ENCODE measurements around the gene CNPY1.

The CNPY1 gene

GRCh38 chr7:155496267-155497005, 49.9 kb downstream of the CNPY1 start:
- TF ChIP-seq CTCF (IDR thresholded peaks at IDR 0.05; ENCODE audit: low read length) (no peak), EZH2 (IDR thresholded peaks at IDR 0.05; ENCODE audit: borderline replicate concordance, low read length) (no peak)
- H3K4me2 ChIP-seq (ENCODE audit: low read length): no peak overlapping the region
- peaks cover under 1% of the 10 kb centered on the region for H3K4me1 ChIP-seq (ENCODE audit: insufficient read depth, low read length, severe bottlenecking)
- H3K79me2 ChIP-seq (ENCODE audit: insufficient read depth, low read length): no peaks in the 10 kb centered on the region
- H3K27me3 ChIP-seq (ENCODE audit: insufficient read depth, low read length): peaks cover 8% of the 10 kb centered on the region
- no peaks in the 10 kb centered on the region for H3K9me2 ChIP-seq (ENCODE audit: low read depth, low read length)
- H3K27ac ChIP-seq (ENCODE audit: low read depth, low read length, poor library complexity, severe bottlenecking): no peak overlapping the region
- H3K9ac ChIP-seq (ENCODE audit: low read length): no peak overlapping the region
- no peaks in the 10 kb centered on the region for H3F3A ChIP-seq (ENCODE audit: insufficient read depth, low read length)
- no peaks in the 10 kb centered on the region for H4K20me1 ChIP-seq (ENCODE audit: insufficient read depth, low read length)
- no peak overlapping the region for H2AFZ ChIP-seq (ENCODE audit: low read length)
- H3K36me3 ChIP-seq (ENCODE audit: insufficient read depth, low read length): no peaks in the 10 kb centered on the region; the same call in 1 of the 2 replicates
- H3K9me3 ChIP-seq (ENCODE audit: low read length): no peaks in the 10 kb centered on the region
- H3K4me3 ChIP-seq (ENCODE audit: low read depth, low read length, poor library complexity, severe bottlenecking): no peak overlapping the region

GRCh38 chr7:155495440-155496248, 50.7 kb downstream of the CNPY1 start:
- no peaks in the 10 kb centered on the region for H3K79me2 ChIP-seq (ENCODE audit: insufficient read depth, low read length)
- H3F3A ChIP-seq (ENCODE audit: insufficient read depth, low read length): no peaks in the 10 kb centered on the region
- H3K9me2 ChIP-seq (ENCODE audit: low read depth, low read length): no peaks in the 10 kb centered on the region
- H4K20me1 ChIP-seq (ENCODE audit: insufficient read depth, low read length): no peaks in the 10 kb centered on the region
- H3K9me3 ChIP-seq (ENCODE audit: low read length): no peaks in the 10 kb centered on the region
- H2AFZ ChIP-seq (ENCODE audit: low read length): no peak overlapping the region
- TF ChIP-seq CTCF (IDR thresholded peaks at IDR 0.05; ENCODE audit: low read length) (no peak), EZH2 (IDR thresholded peaks at IDR 0.05; ENCODE audit: borderline replicate concordance, low read length) (no peak)
- H3K4me2 ChIP-seq (ENCODE audit: low read length): no peak overlapping the region
- no peaks in the 10 kb centered on the region; the same call in 1 of the 2 replicates for H3K36me3 ChIP-seq (ENCODE audit: insufficient read depth, low read length)
- no peak overlapping the region for H3K9ac ChIP-seq (ENCODE audit: low read length)
- no peak overlapping the region for H3K4me3 ChIP-seq (ENCODE audit: low read depth, low read length, poor library complexity, severe bottlenecking)
- H3K27me3 ChIP-seq (ENCODE audit: insufficient read depth, low read length): peaks cover 8% of the 10 kb centered on the region
- H3K27ac ChIP-seq (ENCODE audit: low read depth, low read length, poor library complexity, severe bottlenecking): no peak overlapping the region
- H3K4me1 ChIP-seq (ENCODE audit: insufficient read depth, low read length, severe bottlenecking): peaks cover 8% of the 10 kb centered on the region

GRCh38 chr7:155494551-155494950, 51.8 kb downstream of the CNPY1 start:
- H2AFZ ChIP-seq (ENCODE audit: low read length): no peak overlapping the region
- H3K79me2 ChIP-seq (ENCODE audit: insufficient read depth, low read length): no peaks in the 10 kb centered on the region
- peaks cover 8% of the 10 kb centered on the region for H3K27me3 ChIP-seq (ENCODE audit: insufficient read depth, low read length)
- H3K4me3 ChIP-seq (ENCODE audit: low read depth, low read length, poor library complexity, severe bottlenecking): no peak overlapping the region
- H4K20me1 ChIP-seq (ENCODE audit: insufficient read depth, low read length): no peaks in the 10 kb centered on the region
- no peak overlapping the region for H3K4me2 ChIP-seq (ENCODE audit: low read length)
- no peak for TF ChIP-seq EZH2 (IDR thresholded peaks at IDR 0.05; ENCODE audit: borderline replicate concordance, low read length)
- TF ChIP-seq CTCF (IDR thresholded peaks at IDR 0.05; ENCODE audit: low read length): no peak
- no peaks in the 10 kb centered on the region; the same call in 1 of the 2 replicates for H3K36me3 ChIP-seq (ENCODE audit: insufficient read depth, low read length)
- no peak overlapping the region for H3K27ac ChIP-seq (ENCODE audit: low read depth, low read length, poor library complexity, severe bottlenecking)
- H3K9me3 ChIP-seq (ENCODE audit: low read length): no peaks in the 10 kb centered on the region
- H3F3A ChIP-seq (ENCODE audit: insufficient read depth, low read length): no peaks in the 10 kb centered on the region
- no peak overlapping the region for H3K9ac ChIP-seq (ENCODE audit: low read length)
- peaks cover 13% of the 10 kb centered on the region for H3K4me1 ChIP-seq (ENCODE audit: insufficient read depth, low read length, severe bottlenecking)
- H3K9me2 ChIP-seq (ENCODE audit: low read depth, low read length): no peaks in the 10 kb centered on the region

Measured in OCI-LY1 (cell line).